HCEC 1CT (cell line): ENCODE data around the gene HOXD10.

Experiments used
- DNase-seq: peaks from one replicate; pipeline ENCODE4 v3.0.0-alpha.2; 2017

The HOXD10 gene

DNA sequence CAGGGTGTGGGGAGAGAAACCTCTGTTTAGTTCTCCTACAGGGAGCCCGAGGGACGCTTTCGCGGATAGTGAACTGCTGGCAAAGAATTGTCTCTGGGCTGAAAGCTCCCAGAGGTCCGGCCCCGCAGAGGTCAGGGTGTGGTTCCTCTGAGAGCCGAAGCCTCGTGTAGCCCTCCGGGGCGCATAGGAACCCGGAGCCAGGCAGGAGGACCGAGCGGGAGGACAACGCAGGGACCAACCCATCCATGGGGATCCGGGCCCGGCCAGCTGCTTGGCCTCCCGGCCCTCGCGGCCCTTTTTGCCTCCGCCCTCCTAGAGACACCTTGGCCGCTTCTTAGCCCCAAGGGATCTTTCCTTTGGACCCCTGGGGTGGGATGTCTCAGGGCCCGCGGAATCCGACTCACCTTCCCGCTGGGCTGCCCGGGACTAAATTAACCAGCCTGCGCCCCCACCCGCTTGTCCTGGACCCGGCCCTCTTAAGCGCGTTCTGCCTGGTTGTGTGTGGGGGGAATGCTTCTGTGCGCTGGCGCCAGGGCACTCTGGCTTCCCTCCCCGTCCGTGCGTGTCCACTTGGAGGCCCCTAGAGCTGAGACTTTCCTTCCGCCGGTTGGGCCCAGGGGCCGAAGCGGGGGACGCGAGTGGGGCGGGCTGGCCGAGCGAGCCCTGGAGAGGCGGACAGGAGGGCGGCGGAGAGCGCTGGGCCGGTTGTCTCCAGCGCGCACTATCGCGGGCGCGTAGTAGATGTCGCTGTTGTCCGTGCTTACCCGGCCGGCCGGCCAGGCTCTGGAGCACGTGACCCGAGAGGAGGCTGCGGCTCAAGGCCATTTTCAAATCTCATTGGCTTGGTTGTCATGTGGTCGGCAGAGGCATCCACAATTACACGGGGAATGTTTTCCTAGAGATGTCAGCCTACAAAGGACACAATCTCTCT, at the start of gene HOXD10:
Gene HOXD10, plus strand, starts transcription at position 896 of the 931 bp plus-strand sequence. CDS start 56 bp downstream, outside the sequence.
- DNase-seq, result no peak

GRCh38 chr2:176067589-176068418, 48.8 kb upstream of the HOXD10 start:
- no peak for DNase-seq

- DNase-seq, result no peak
These were observed 48.2 kb upstream of the HOXD10 start for GRCh38 chr2:176068419-176068832.

DNA sequence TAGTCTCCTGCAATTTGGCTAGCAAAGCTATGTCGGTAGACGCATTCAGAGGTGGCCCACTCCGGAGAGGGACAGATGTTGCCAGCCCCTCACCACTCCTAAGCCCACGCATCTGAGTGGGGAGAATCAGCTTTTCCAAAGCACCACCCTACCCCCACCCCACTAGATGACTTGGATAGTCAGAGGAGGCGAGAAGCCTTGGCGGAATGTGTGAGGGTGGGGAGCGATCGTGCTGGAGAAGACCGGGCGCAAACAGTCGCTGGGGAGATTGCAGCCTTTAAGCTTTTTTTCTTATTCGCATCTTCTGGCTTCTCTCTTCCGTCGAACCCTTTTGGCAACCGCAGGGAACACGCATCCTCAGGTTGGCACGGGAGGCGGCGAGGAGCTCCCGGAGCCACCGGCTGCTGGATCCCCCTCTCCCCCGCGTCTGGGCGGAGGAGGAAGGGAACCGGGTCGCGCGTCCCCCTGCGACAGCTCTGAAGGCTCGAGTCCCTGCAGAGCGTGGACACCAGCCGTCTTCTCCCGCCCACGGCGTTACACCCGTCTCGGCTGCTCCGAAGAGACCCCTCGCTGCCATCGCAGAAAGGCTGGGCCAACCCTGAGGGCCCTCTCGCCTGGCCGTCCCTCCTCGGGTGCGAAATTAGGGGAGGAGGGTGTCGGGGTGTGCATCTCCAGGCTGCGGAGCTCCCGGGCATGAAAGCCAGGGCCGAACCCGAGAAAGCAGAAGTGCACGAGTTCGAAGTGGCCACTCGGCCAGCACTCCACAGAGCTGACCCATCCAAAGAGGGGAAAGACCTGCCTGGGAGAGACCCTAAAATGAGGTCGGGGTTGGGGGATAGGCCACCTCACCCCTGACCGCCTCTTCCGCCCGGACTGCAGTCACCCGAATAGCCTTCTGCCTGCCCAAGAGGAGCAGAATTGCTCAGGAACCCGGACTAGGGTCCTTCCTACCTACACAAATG, 45.0 kb upstream of the HOXD10 start:
- no peak for DNase-seq

DNA sequence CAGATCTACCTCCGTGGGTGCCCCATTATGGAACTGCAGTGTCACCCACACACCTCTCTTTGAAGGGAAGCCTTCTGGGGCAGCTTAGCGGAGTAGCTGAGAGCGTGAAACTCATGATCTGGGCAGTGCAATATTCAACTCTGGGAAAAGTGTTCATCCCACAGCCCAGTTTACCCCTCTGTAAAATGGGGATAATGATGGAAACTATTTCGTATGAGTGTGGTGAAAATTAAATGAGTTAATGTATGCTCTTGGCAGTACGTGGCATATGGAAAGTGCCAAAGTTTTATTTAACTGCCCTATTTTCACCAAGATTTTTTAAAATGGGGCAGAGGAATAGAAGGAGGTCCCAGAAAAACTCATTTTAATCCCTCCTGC, 44.3 kb upstream of the HOXD10 start:
- no peak for DNase-seq

DNA sequence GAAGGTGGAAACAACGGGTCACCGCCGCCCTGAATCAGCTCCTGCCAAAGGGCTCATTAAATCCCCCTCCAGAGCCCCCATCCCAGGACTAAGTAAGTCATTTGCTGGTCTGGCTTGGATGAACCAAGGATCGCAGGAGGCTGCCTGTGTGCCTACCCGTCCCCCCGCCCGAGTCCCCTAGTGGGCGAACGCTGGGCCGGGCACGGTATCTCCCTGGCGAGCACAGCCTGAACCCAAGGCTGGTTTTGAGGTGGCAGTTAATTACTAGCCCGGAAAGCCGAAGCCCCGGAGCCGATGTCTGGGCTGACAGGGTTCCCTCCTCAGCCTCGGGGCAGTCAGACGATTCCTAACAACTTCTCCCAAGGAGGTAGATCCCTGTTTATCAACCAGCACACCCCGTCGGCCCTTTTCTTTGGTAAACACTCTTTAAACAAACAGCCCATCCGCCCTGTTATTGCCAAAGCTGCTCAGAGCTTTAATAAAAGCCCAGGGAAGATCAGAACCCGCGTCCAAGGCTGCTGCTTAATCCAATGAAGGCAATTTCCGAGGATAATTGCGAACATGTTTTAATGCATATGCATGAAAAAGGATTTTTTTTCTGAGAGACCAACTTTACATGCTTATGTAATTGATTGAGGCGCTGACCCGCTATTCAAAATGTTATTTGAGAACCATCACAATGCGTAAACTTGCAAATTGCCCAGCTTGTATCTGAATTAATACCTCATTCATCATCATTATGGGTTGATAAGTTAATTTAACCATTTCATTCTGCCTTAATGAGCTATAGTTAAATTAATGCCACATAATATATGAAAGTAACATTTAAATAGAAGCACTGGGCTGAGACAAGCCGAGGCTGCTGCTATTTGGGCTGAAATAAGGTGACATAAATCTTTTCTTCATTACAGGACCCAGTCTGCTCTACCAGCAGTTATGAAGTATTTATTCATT, 43.4 kb upstream of the HOXD10 start:
- DNase-seq, result no peak

- no peak for DNase-seq
These were observed 41.6 kb upstream of the HOXD10 start for GRCh38 chr2:176074919-176075425.

GRCh38 chr2:176075481-176075880, 41.1 kb upstream of the HOXD10 start:
- no peak for DNase-seq

DNA sequence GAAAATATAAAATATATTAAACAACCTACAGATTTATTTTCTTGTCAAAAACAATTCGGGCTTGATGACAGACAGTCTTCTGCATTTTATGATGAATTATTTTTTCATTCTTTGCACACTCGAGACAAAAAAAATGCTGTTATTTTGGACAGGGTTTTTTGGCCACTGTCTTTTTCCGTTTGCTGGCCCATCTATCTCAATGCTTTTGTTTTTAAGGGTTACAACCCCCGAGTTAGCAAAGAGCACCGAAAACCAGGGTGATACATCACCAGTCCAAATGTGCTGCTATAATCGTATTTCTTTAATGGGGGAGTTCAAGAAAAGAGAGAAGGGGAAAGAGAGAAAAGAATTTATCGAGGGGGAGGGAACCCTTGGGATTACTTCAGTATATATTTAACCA, 40.5 kb upstream of the HOXD10 start:
- DNase-seq, result no peak

DNA sequence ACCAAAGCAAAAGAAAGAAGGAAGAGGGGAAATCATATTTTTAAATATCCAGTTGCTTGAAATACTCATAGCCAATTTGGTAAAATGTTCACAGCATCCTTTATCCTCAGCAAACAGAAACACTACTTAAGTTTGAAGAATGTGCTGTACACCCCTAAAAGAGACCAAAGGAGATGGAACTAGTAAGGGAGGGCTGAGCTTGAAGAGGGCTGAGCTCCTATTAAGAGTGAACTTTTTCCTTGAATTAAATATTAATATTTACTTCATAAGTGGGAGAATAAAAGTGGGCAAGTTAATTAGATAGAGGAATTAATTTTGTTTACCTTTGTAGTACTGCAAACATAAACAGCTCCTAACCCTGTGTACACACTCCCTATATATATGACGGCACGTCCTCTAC, 39.8 kb upstream of the HOXD10 start:
- DNase-seq, result no peak

- no peak for DNase-seq
These were observed 37.9 kb upstream of the HOXD10 start for GRCh38 chr2:176078541-176079284.

GRCh38 chr2:176079285-176079830, 37.2 kb upstream of the HOXD10 start:
- DNase-seq, result no peak

- no peak for DNase-seq
These were observed 36.6 kb upstream of the HOXD10 start for GRCh38 chr2:176079831-176080539.

DNA sequence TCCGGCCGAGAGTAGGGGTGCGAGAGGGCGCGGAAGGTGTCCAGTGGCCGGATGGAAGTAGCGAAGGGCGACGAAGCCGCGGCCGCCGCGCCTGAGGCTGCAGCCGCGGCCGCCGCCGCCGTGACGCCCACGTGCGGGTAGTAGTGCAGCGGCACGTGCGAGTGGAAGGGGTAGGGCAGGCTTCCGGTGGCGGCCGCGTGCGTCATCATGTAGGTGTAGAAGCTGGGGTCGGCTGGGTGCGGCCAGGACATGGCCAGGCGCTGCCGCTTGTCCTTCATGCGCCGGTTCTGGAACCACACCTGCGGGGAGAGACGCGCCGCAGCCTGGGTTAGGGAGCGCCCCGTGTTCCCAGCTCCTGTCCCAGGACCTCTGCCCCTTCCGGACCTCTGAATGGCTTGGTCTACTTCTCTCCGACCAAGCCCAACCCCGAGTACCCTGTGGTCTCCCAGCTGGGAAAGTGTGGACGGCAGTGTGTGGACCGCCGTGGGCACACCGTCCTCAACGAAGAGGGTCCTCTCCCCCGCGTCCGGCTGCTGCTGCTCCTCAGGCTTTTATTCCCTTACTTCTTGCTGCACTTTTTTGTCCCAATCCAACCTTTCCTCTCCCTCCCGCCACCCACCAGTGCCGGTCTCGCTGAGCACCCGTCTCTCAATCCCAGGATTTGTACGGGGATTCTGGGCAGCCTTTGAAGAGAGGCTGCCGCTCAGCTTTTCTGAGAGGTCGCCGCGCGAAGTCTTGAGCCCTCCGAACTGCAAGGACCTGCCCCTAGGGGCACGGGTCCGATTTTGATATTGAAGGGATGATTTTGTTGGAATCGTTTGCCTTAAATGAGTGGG, 35.8 kb upstream of the HOXD10 start:
- DNase-seq, result no peak

DNA sequence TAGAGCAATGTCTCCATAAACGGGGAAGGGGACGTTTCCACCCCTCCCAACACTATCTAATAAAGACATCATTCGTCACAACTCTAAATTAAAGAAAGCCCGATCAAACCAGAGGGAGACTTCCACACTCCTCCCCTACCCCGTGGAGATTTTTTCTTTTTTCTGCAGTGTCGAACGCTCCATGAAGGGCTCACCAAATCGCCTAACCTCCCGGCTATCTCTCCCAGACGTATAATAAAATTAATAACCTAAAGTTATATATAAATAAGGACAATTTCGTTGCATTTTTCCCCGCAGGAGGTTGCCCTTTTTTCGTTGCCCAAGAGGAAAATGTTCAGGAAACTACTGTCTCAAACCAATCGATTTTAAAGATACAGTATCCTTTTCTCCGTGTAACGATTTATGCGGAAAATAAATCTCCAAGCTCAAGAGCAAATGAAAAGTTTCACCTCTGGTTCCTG, 35.2 kb upstream of the HOXD10 start:
- DNase-seq, result no peak

DNA sequence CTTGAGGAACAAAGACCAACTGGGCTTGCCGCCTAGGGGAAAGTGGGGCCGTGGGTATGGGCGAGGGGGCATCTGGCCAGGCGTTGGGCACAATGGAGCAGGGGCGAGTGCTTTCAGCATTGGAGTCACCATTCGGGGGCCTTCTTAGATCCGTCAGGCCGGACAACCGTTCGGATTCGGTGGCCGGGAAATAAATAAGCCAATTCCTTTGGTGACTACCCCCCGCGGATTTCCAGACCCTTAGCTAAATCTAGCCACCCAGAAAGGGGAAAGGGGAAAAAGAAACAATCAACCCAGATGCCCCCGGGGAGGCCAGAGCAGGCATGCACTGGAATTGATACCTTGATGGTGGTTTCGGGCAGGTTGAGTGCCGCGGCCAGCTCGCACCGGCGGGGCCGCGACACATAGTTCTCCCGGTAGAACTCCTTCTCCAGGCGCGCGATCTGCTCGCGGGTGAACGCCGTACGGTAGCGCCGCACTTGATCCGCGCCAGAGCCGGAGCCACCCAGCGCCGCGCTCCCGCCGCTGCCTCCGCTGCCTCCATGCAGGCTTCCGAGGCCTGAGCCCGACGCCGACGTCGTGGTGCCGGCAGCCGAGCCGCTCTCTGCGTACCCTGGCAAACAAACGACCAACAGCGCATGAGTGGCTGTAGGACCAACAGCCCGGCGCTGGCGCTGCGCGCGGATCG, 34.6 kb upstream of the HOXD10 start:
- no peak for DNase-seq

DNA sequence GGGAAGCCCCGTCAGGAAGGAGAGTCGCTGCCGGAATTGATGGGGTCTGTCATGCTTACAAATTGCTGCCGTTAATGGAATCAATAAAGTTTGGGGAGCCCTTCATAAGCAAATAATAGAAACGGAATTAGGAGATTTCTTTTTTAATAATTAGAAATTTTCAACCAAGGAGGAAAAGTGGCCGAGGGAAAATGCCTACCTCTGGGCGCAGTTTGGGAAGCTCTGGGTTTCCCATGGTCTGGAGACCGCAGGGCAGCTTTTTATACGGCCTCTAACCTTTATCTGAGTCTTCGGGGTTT, 34.1 kb upstream of the HOXD10 start:
- no peak for DNase-seq
